ENCODE results near the gene PNPLA3. TPM values are rescaled to one million over a fixed set of nuclear protein-coding genes. Genes with fewer than 3 reads are reported as not detected.

The PNPLA3 gene
- total and polyA plus RNA-seq, 9 of the 15 experiments (the other 6 are each of a cell fraction or from before 2014, with no cell fraction given): 0.20 to 0.48 (median 0.38) TPM; not detected in 6

DNA sequence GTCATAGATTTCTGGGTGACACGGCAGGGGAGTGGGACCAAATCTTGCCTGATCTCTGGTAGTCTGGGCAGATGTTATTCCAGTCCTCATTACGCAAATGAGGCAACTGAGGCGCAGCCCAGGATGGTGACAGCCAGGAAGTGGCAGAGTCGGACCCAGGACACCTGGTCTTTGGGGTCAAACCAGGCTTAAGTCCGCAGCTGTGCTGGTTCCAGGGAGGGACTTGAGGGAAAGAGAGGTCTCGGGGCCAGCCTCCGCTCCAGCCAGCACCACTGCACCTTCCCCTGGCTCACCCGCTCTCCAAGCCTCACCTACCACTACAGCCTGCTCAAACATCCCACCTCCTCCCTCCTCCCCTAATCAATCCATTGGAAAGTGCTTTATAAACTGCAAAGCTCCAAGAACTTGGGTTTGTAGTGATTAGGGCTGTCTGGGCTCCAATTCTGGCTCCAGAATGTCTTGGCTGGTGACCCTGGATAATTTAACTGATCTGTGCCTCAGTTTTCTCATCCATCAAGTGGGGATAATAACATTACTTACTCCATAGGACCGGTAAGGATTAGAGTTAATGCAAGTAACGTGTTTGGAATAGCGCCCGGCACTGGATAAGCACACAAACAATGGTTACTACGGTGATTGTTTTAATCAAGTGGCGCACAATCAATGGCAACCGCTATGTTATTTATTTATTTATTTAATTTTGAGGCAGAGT is 31.3 kb upstream of the PNPLA3 start:
- Histone ChIP-seq H3K27ac (ENCODE audit: extremely low read depth, low read depth, low read length) (no peak overlapping the region), H4K20me1 (replicated peaks; ENCODE audit: control insufficient read depth, insufficient read depth, low read length) (peaks cover 6% of the 10 kb centered on the region; the same call in 1 of the 2 replicates), H3K9ac (ENCODE audit: insufficient read depth in 1 of 2, low read depth in 2 of 2, low read length in 2 of 2) (no peak overlapping the region), H3K4me1 (replicated peaks in 1 of 2; ENCODE audit: control insufficient read depth in 2 of 2, insufficient read depth in 2 of 2, low read length in 2 of 2) (peaks cover 0 to 15% of the 10 kb centered on the region in 2 experiments; a peak in 1 of 5 replicates), H3K79me2 (ENCODE audit: control insufficient read depth, insufficient read depth, low read length) (no peaks in the 10 kb centered on the region), H2AFZ (ENCODE audit: low read depth, low read length) (no peak overlapping the region), H3K4me2 (ENCODE audit: insufficient read depth, low read length) (no peak overlapping the region), H3K9me1 (ENCODE audit: control insufficient read depth, insufficient read depth, low read length) (no peaks in the 10 kb centered on the region), H3K36me3 (ENCODE audit: control insufficient read depth, insufficient read depth, low read length) (no peaks in the 10 kb centered on the region), H3K9me3 (replicated peaks; ENCODE audit: control insufficient read depth, insufficient read depth, low read depth, low read length) (no peaks in the 10 kb centered on the region), H3K4me3 (no peak overlapping the region), H3K27me3 (ENCODE audit: control insufficient read depth in 2 of 2, insufficient read depth in 2 of 2, low read length in 2 of 2) (peaks cover 0 to 16% of the 10 kb centered on the region in 2 experiments; a peak in 1 of 5 replicates)
- CTCF ChIA-PET (ENCODE audit: low intra/inter-chr PET ratio): interaction anchor here (0.7 kb wide), 1 partner anchor 734 kb away, joined by 3 read pairs; no protein-coding TSS in a partner anchor
- no peak for ATAC-seq
- intact Hi-C loops (cut with micrococcal nuclease) (no loop called here), in situ Hi-C loops (cut with MboI) (no loop called here)
- TF ChIP-seq ZZZ3 (IDR thresholded peaks at IDR 0.05): no peak
- peak; percentile 8 for TF ChIP-seq RBM25 (IDR thresholded peaks at IDR 0.05; ENCODE audit: low read depth, low read length, severe bottlenecking)
- TF ChIP-seq, protein P1, sequence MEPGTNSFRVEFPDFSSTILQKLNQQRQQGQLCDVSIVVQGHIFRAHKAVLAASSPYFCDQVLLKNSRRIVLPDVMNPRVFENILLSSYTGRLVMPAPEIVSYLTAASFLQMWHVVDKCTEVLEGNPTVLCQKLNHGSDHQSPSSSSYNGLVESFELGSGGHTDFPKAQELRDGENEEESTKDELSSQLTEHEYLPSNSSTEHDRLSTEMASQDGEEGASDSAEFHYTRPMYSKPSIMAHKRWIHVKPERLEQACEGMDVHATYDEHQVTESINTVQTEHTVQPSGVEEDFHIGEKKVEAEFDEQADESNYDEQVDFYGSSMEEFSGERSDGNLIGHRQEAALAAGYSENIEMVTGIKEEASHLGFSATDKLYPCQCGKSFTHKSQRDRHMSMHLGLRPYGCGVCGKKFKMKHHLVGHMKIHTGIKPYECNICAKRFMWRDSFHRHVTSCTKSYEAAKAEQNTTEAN (CRISPR knock-in tag; IDR thresholded peaks at IDR 0.05): no peak
- FAIRE-seq: no peak
- BruUV-seq (replicated peaks): no TSS peak
- 17% methylated on average over 12 of the region's 15 CpGs for WGBS (ENCODE audit: insufficient coverage, low coverage, missing lambda C conversion rate)
- DNase-seq (ENCODE audit: extremely low read depth in 1 of 4, low spot score in 3 of 4): no peak
- POLR2A ChIA-PET: interaction anchor here (1.2 kb wide), 1 partner anchor 11 kb away, joined by 3 read pairs; no protein-coding TSS in a partner anchor

All from K562 (cell line).